Breast epithelium (tissue), 4 donors: Measurements from ENCODE around the gene CACNB2. TPM values are rescaled to one million over a fixed set of nuclear protein-coding genes. Genes with fewer than 3 reads are reported as not detected.
A peak's percentile ranks its signal among the peaks of the same experiment; 100 is the strongest.

ENCODE experiments used
- DNase-seq, 2 donors: peaks; one replicate each; pipeline ENCODE4 v3.0.0-alpha.2; 2019; ENCODE audit warnings: low spot score in 2 of 2
- H3K27ac ChIP-seq, 2 donors: fragments of 200-600 bp; sonication (generic) in 1 of 2; one replicate each; pipeline ENCODE4 v1.5.1; 2016 to 2019; ENCODE audit warnings: mild to moderate bottlenecking in 1 of 2
- H3K27me3 ChIP-seq, 2 donors: fragments of 200-600 bp; sonication (generic) in 1 of 2; one replicate each; pipeline versions ENCODE4 v1.5.1 to v1.6.0; 2017 to 2019; ENCODE audit warnings: control low read depth in 1 of 2, mild to moderate bottlenecking in 1 of 2
- H3K36me3 ChIP-seq: fragments of 200-600 bp; one replicate; pipeline ENCODE4 v1.5.1; 2019
- H3K4me1 ChIP-seq, 2 donors: fragments of 200-600 bp; sonication (generic); one replicate each; pipeline ENCODE4 v1.5.1; 2016 to 2019; ENCODE audit warnings: control low read depth in 1 of 2
- H3K4me3 ChIP-seq, 3 donors: fragments of 200-600 bp; sonication (generic); 1 replicate in 2 of 3; 2 replicates in 1 of 3; pipeline ENCODE4 v1.5.1; 2016 to 2019; ENCODE audit warnings: mild to moderate bottlenecking in 3 of 3, moderate library complexity in 2 of 3
- H3K9me3 ChIP-seq, 2 donors: fragments of 200-600 bp; sonication (generic) in 1 of 2; one replicate each; pipeline ENCODE4 v1.5.1; 2016 to 2019; ENCODE audit warnings: control low read depth in 1 of 2
- CTCF ChIP-seq, 3 donors: fragments of 450-650 bp; IDR thresholded peaks; one replicate each; pipeline ENCODE4 v1.5.1; 2016 to 2017; ENCODE audit warnings: antibody characterized with exemption in 3 of 3, mild to moderate bottlenecking in 3 of 3, moderate library complexity in 3 of 3
- POLR2A ChIP-seq: fragments of 450-650 bp; IDR thresholded peaks from one replicate; pipeline ENCODE4 v1.6.1; 2016; ENCODE audit warnings: antibody characterized with exemption, mild to moderate bottlenecking, moderate library complexity
- POLR2AphosphoS5 ChIP-seq, 3 donors: sonication (generic); formaldehyde crosslinking; IDR thresholded peaks; one replicate each; pipeline ENCODE4 v1.6.1; 2017; ENCODE audit warnings: antibody characterized with exemption in 3 of 3
- intact Hi-C: fragments of 100-400 bp; cut with DNase I; formaldehyde crosslinking; loops from one replicate; pipeline ENCODE4 v1.15.1; 2023; ENCODE audit warnings: low total_unique reads
- total RNA-seq, 3 donors: library from RNA; depleted of rRNA; stranded (reverse); fragments of >200 nt; gene quantifications; one replicate each; pipeline ENCODE4 v1.1.0, GENCODE V29; 2016

The CACNB2 gene
- total RNA-seq, 3 donors from 2014 or later, result 0.48 to 8.9 (median 7.5) TPM

GRCh38 chr10:18221882-18222281 is 81.7 kb downstream of the CACNB2 start:
- no peak overlapping the region for H3K27ac ChIP-seq
- H3K36me3 ChIP-seq, result no peaks in the 10 kb centered on the region
- H3K4me1 ChIP-seq, result no peaks in the 10 kb centered on the region
- no peak for DNase-seq
- no peaks in the 10 kb centered on the region for H3K9me3 ChIP-seq
- H3K27me3 ChIP-seq, result no peaks in the 10 kb centered on the region
- TF ChIP-seq CTCF (IDR thresholded peaks at IDR 0.05), result no peak
- no peak overlapping the region for H3K4me3 ChIP-seq
- intact Hi-C loops, result no loop called here

GRCh38 chr10:18222866-18223265 is 82.6 kb downstream of the CACNB2 start:
- no peak for DNase-seq
- H3K27ac ChIP-seq, result no peak overlapping the region
- no peaks in the 10 kb centered on the region for H3K36me3 ChIP-seq
- intact Hi-C loops, result no loop called here
- H3K4me1 ChIP-seq, result no peaks in the 10 kb centered on the region
- no peaks in the 10 kb centered on the region for H3K9me3 ChIP-seq
- no peak for TF ChIP-seq CTCF (IDR thresholded peaks at IDR 0.05)
- TF ChIP-seq POLR2AphosphoS5 (IDR thresholded peaks at IDR 0.05), result no peak
- no peak for TF ChIP-seq POLR2A
- no peak overlapping the region for H3K4me3 ChIP-seq
- H3K27me3 ChIP-seq, result no peaks in the 10 kb centered on the region

- H3K27ac ChIP-seq, result no peak overlapping the region
Observed at GRCh38 chr10:18223898-18224297, 83.7 kb downstream of the CACNB2 start.

GRCh38 chr10:18224626-18225445 is 84.6 kb downstream of the CACNB2 start:
- Histone ChIP-seq H3K36me3 (no peaks in the 10 kb centered on the region), H3K27ac (peak overlapping the region in 1 of 2 donors; percentile 32), H3K4me1 (no peaks in the 10 kb centered on the region), H3K27me3 (no peaks in the 10 kb centered on the region), H3K9me3 (no peaks in the 10 kb centered on the region), H3K4me3 (no peak overlapping the region)
- DNase-seq, result no peak
- intact Hi-C loops, result no loop called here
- TF ChIP-seq POLR2AphosphoS5 (IDR thresholded peaks at IDR 0.05) (peak in 1 of 3 donors; percentile 34), CTCF (IDR thresholded peaks at IDR 0.05) (no peak)

More at GRCh38 chr10:18223898-18224297, 83.7 kb downstream of the CACNB2 start:
- Histone ChIP-seq H3K27me3 (no peaks in the 10 kb centered on the region), H3K4me3 (no peak overlapping the region), H3K4me1 (no peaks in the 10 kb centered on the region), H3K9me3 (no peaks in the 10 kb centered on the region), H3K36me3 (no peaks in the 10 kb centered on the region)
- no peak for DNase-seq
- TF ChIP-seq POLR2A (no peak), POLR2AphosphoS5 (IDR thresholded peaks at IDR 0.05) (no peak), CTCF (IDR thresholded peaks at IDR 0.05) (no peak)
- intact Hi-C loops, result no loop called here

GRCh38 chr10:18226336-18226735 is 86.1 kb downstream of the CACNB2 start:
- H3K36me3 ChIP-seq, result no peaks in the 10 kb centered on the region
- no peaks in the 10 kb centered on the region for H3K9me3 ChIP-seq
- no peak overlapping the region for H3K4me3 ChIP-seq
- no peak for TF ChIP-seq POLR2AphosphoS5 (IDR thresholded peaks at IDR 0.05)
- no peak for TF ChIP-seq POLR2A
- TF ChIP-seq CTCF (IDR thresholded peaks at IDR 0.05), result no peak
- DNase-seq, result no peak
- intact Hi-C loops, result no loop called here
- H3K27me3 ChIP-seq, result no peaks in the 10 kb centered on the region
- no peak overlapping the region for H3K27ac ChIP-seq
- no peaks in the 10 kb centered on the region for H3K4me1 ChIP-seq
